Panc1 (cell line): ENCODE measurements around the gene NMT1. TPM values are rescaled to one million over a fixed set of nuclear protein-coding genes. Genes with fewer than 3 reads are reported as not detected.

Experiments
- ATAC-seq: fragments of 200-7000 bp; cut with Tn5 transposase; 2 replicates; pipeline ENCODE4 v1.9.1; 2020; ENCODE audit warnings: mild to moderate bottlenecking, moderate library complexity
- BruUV-seq: library from RNA; stranded (reverse); fragments of 400-500 nt; replicated peaks from 2 replicates; lab custom pipeline; 2021; lab: Mats Ljungman, UMichigan
- CTCF ChIA-PET: fragments of 300-600 bp; sonication (Branson Sonifier 250); formaldehyde crosslinking; loops from one replicate; lab custom pipeline; 2022; ENCODE audit warnings: antibody characterized with exemption; lab: Charles Lee
- POLR2A ChIA-PET: fragments of 300-600 bp; sonication (Branson Sonifier 250); formaldehyde crosslinking; loops from one replicate; lab custom pipeline; 2022; ENCODE audit warnings: antibody characterized with exemption; lab: Charles Lee
- DNase-seq: peaks from one replicate; pipeline ENCODE4 v3.0.0-alpha.2; 2010; ENCODE audit warnings: low read depth, low spot score
- H3K27ac ChIP-seq: 2 replicates; pipeline ENCODE4 v1.5.1; 2011; ENCODE audit warnings: mild to moderate bottlenecking, low read length, inconsistent platforms
- H3K27me3 ChIP-seq: fragments of 200-500 bp; sonication (Bioruptor generic); 2 replicates; pipeline ENCODE4 v1.6.0; 2014; ENCODE audit warnings: low read length, inconsistent platforms; ENCODE audit not compliant: control insufficient read depth, insufficient read depth
- H3K36me3 ChIP-seq: fragments of 200-500 bp; sonication (Bioruptor generic); 2 replicates; pipeline ENCODE4 v1.5.1; 2014; ENCODE audit warnings: inconsistent platforms, mild to moderate bottlenecking, low read length, moderate library complexity; ENCODE audit not compliant: control insufficient read depth, insufficient read depth
- H3K4me1 ChIP-seq: 2 replicates; pipeline ENCODE4 v1.5.1; 2011; ENCODE audit warnings: inconsistent platforms, mild to moderate bottlenecking, low read length, moderate library complexity; ENCODE audit not compliant: control insufficient read depth, insufficient read depth
- H3K4me3 ChIP-seq, 2 experiments: 2 replicates each; pipeline ENCODE4 v1.5.1; 2011 to 2012; ENCODE audit warnings: low read depth in 2 of 2, low read length in 2 of 2, mild to moderate bottlenecking in 2 of 2, inconsistent platforms in 1 of 2, moderate library complexity in 1 of 2
- H3K9me3 ChIP-seq: fragments of 200-500 bp; sonication (Bioruptor generic); 2 replicates; pipeline ENCODE4 v1.5.1; 2014; ENCODE audit warnings: low read depth, mild to moderate bottlenecking, inconsistent platforms, low read length, moderate library complexity; ENCODE audit not compliant: control insufficient read depth, insufficient read depth
- CTCF ChIP-seq: fragments of 450-650 bp; IDR thresholded peaks from 2 replicates; pipeline ENCODE4 v1.5.1; 2017; ENCODE audit warnings: mild to moderate bottlenecking
- POLR2AphosphoS5 ChIP-seq: IDR thresholded peaks from 2 replicates; pipeline ENCODE4 v1.6.1; 2012; ENCODE audit warnings: mild to moderate bottlenecking, low read depth, low read length, moderate library complexity
- SIN3A ChIP-seq: IDR thresholded peaks from 2 replicates; pipeline ENCODE4 v1.6.1; 2012; ENCODE audit warnings: low read depth, mild to moderate bottlenecking, low read length, moderate library complexity, borderline replicate concordance; ENCODE audit not compliant: insufficient read depth
- TCF7L2 ChIP-seq: IDR thresholded peaks from 2 replicates; pipeline ENCODE4 v1.6.1; 2011; ENCODE audit warnings: mild to moderate bottlenecking, low read depth, low read length, inconsistent platforms
- in situ Hi-C: cut with HindIII; loops from 2 replicates; pipeline ENCODE4 v1.10.0; 2016; ENCODE audit warnings: low sequenced_read_pairs, low pct_unique_long_range_greater_than_20kb
- intact Hi-C: fragments of 100-400 bp; cut with micrococcal nuclease; formaldehyde crosslinking; loops from one replicate; pipeline ENCODE4 v1.10.0; 2022; ENCODE audit not compliant: unreplicated experiment
- total RNA-seq: library from RNA; stranded (reverse); gene quantifications from one replicate; pipeline ENCODE4 v1.2.1, GENCODE V29; 2021; ENCODE audit not compliant: unreplicated experiment
- TF ChIP-seq, protein P1 (sequence below), 2 experiments: IDR thresholded peaks; 2 replicates each; pipeline ENCODE4 v1.6.1; 2011 to 2012; ENCODE audit warnings: low read depth in 2 of 2, control low read depth in 1 of 2, low read length in 1 of 2, mild to moderate bottlenecking in 1 of 2, moderate library complexity in 1 of 2; ENCODE audit not compliant: insufficient read depth in 1 of 2

The NMT1 gene
- total RNA-seq, 1 experiment from 2014 or later = 105 TPM

- intact Hi-C loops = no loop called here
Observed at GRCh38 chr17:45155483-45155882, 94.4 kb downstream of the NMT1 start.

DNA sequence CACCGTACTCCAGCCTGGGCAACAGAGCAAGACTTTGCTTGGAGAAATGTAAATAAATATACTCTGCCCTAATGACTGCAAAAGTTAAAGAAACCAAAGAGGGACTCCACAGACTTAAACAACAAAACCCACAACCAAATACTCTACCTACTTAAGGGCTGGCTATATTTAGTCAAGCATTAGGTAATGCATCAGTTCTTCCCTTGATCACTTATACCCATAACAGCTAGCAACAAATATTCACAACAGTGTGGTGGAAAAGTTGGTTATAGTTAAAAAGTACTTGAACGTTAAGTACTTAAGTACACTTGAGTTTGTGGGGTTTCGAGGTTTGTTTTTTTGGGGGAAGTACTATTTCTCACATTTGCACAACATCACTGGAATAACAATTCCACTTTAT is 95.1 kb downstream of the NMT1 start:
- ATAC-seq = no peak
- Histone ChIP-seq H3K9me3 (no peaks in the 10 kb centered on the region), H3K4me1 (peaks cover 20% of the 10 kb centered on the region), H3K27me3 (no peaks in the 10 kb centered on the region), H3K27ac (no peak overlapping the region), H3K4me3 (no peak overlapping the region), H3K36me3 (peaks cover 8% of the 10 kb centered on the region; the same call in 1 of the 2 replicates)
- DNase-seq = no peak
- TF ChIP-seq SIN3A (no peak), POLR2AphosphoS5 (no peak), CTCF (no peak), TCF7L2 (no peak)
- TF ChIP-seq, protein P1, sequence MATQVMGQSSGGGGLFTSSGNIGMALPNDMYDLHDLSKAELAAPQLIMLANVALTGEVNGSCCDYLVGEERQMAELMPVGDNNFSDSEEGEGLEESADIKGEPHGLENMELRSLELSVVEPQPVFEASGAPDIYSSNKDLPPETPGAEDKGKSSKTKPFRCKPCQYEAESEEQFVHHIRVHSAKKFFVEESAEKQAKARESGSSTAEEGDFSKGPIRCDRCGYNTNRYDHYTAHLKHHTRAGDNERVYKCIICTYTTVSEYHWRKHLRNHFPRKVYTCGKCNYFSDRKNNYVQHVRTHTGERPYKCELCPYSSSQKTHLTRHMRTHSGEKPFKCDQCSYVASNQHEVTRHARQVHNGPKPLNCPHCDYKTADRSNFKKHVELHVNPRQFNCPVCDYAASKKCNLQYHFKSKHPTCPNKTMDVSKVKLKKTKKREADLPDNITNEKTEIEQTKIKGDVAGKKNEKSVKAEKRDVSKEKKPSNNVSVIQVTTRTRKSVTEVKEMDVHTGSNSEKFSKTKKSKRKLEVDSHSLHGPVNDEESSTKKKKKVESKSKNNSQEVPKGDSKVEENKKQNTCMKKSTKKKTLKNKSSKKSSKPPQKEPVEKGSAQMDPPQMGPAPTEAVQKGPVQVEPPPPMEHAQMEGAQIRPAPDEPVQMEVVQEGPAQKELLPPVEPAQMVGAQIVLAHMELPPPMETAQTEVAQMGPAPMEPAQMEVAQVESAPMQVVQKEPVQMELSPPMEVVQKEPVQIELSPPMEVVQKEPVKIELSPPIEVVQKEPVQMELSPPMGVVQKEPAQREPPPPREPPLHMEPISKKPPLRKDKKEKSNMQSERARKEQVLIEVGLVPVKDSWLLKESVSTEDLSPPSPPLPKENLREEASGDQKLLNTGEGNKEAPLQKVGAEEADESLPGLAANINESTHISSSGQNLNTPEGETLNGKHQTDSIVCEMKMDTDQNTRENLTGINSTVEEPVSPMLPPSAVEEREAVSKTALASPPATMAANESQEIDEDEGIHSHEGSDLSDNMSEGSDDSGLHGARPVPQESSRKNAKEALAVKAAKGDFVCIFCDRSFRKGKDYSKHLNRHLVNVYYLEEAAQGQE (IDR thresholded peaks at IDR 0.05; ENCODE audit: insufficient read depth in 1 of 2, low read depth in 2 of 2, low read length in 1 of 2) = no peak
- intact Hi-C loops = no loop called here
- in situ Hi-C loops = no loop called here
- POLR2A ChIA-PET = no interaction called here
- CTCF ChIA-PET = no interaction called here
- BruUV-seq = no TSS peak

More at GRCh38 chr17:45155483-45155882, 94.4 kb downstream of the NMT1 start:
- Histone ChIP-seq H3K27ac (peak overlapping the region; percentile 67; the same call in 1 of the 2 replicates), H3K4me1 (peaks cover 20% of the 10 kb centered on the region), H3K4me3 (no peak overlapping the region), H3K27me3 (no peaks in the 10 kb centered on the region), H3K36me3 (peaks cover 4% of the 10 kb centered on the region), H3K9me3 (no peaks in the 10 kb centered on the region)
- ChIA-PET CTCF (interaction anchor here (0.9 kb wide), 1 partner anchor 42 kb away, joined by 4 read pairs; no protein-coding TSS in a partner anchor), POLR2A (no interaction called here)
- no TSS peak for BruUV-seq
- ATAC-seq (no peak), DNase-seq (no peak)
- in situ Hi-C loops = no loop called here
- no peak for TF ChIP-seq TCF7L2
- TF ChIP-seq POLR2AphosphoS5 = no peak
- TF ChIP-seq, protein P1 (IDR thresholded peaks at IDR 0.05; ENCODE audit: insufficient read depth in 1 of 2, low read depth in 2 of 2, low read length in 1 of 2) = no peak
- no peak for TF ChIP-seq CTCF
- TF ChIP-seq SIN3A = no peak
